Measurements from ENCODE around the gene NMRAL1. TPM values are rescaled to one million over a fixed set of nuclear protein-coding genes. Genes with fewer than 3 reads are reported as not detected.

The NMRAL1 gene
- polyA plus RNA-seq, 1 of the 3 experiments (the other 2 are of a cell fraction): 99.9 TPM

GRCh38 chr16:4443986-4444385 lies 30.4 kb downstream of the NMRAL1 start:
- H3K4me3 ChIP-seq (ENCODE audit: low read depth in 2 of 2, low read length in 1 of 2): no peak overlapping the region
- H3K9me3 ChIP-seq: no peaks in the 10 kb centered on the region
- no peak overlapping the region for H3K27ac ChIP-seq (ENCODE audit: low read depth in 2 of 2, low read length in 1 of 2)
- peaks cover 26 to 60% of the 10 kb centered on the region in 2 experiments for H3K36me3 ChIP-seq (replicated peaks in 1 of 2; ENCODE audit: control insufficient read depth in 1 of 2, insufficient read depth in 2 of 2, low read length in 1 of 2)
- no peaks in the 10 kb centered on the region for H3K79me2 ChIP-seq (ENCODE audit: insufficient read depth)
- ChIA-PET POLR2A (interaction anchor here (0.6 kb wide), 1 partner anchor 15 kb away, joined by 3 read pairs; no protein-coding TSS in a partner anchor), CTCF (interaction anchor here (0.7 to 1.5 kb wide), 2 partner anchors 42 to 512 kb away, joined by 3 read pairs; no protein-coding TSS in a partner anchor)
- DNase-seq: no peak
- 74% methylated on average over 4 of the region's 4 CpGs for WGBS (ENCODE audit: low lambda C conversion rate)
- H3K9ac ChIP-seq: no peak overlapping the region
- no peaks in the 10 kb centered on the region for H3F3A ChIP-seq (replicated peaks; ENCODE audit: insufficient read depth)
- H4K20me1 ChIP-seq (ENCODE audit: insufficient read depth): no peaks in the 10 kb centered on the region
- no peak for TF ChIP-seq EZH2phosphoT487 (IDR thresholded peaks at IDR 0.05; ENCODE audit: borderline replicate concordance, low read depth)
- no peak for TF ChIP-seq FOXJ3 (CRISPR knock-in tag; IDR thresholded peaks at IDR 0.05)
- TF ChIP-seq ELF1 (IDR thresholded peaks at IDR 0.05): no peak
- no peak for TF ChIP-seq USF2 (IDR thresholded peaks at IDR 0.05; ENCODE audit: borderline replicate concordance, low read depth, low read length)
- TF ChIP-seq SIN3A (IDR thresholded peaks at IDR 0.05; ENCODE audit: borderline replicate concordance, low read depth, low read length): no peak
- no peak for TF ChIP-seq POLR2AphosphoS5 (IDR thresholded peaks at IDR 0.05; ENCODE audit: low read depth, low read length)
- no peak for TF ChIP-seq YY1 (IDR thresholded peaks at IDR 0.05; ENCODE audit: low read depth)
- no peak for TF ChIP-seq RFX5 (IDR thresholded peaks at IDR 0.05; ENCODE audit: low read length)
- no peak for TF ChIP-seq USF1 (IDR thresholded peaks at IDR 0.05; ENCODE audit: borderline replicate concordance, low read depth)
- TF ChIP-seq FOSL2 (IDR thresholded peaks at IDR 0.05; ENCODE audit: borderline replicate concordance, low read depth): no peak
- no peak for TF ChIP-seq GATA2 (CRISPR knock-in tag; IDR thresholded peaks at IDR 0.05)
- no peak for TF ChIP-seq TAF1 (IDR thresholded peaks at IDR 0.05; ENCODE audit: borderline replicate concordance, low read depth, low read length)
- no peak for TF ChIP-seq GABPA (IDR thresholded peaks at IDR 0.05; ENCODE audit: low read depth)
- no peak for TF ChIP-seq MXI1 (IDR thresholded peaks at IDR 0.05; ENCODE audit: low read depth, low read length)
- no peak for TF ChIP-seq JUND (IDR thresholded peaks at IDR 0.05)
- no peak for TF ChIP-seq REST (IDR thresholded peaks at IDR 0.05; ENCODE audit: low read depth, low read length)
- H3K27me3 ChIP-seq (ENCODE audit: insufficient read depth): no peaks in the 10 kb centered on the region
- H3K9me2 ChIP-seq: no peaks in the 10 kb centered on the region
- no peak overlapping the region for H2AFZ ChIP-seq (ENCODE audit: low read depth)
- H3K4me2 ChIP-seq: no peak overlapping the region
- no peaks in the 10 kb centered on the region for H3K4me1 ChIP-seq (ENCODE audit: control insufficient read depth in 1 of 2, insufficient read depth in 2 of 2, low read depth in 1 of 2, low read length in 1 of 2)
